NCI-H2196 treated with DMSO at 0.1 percent for 48 hours (cell line): ENCODE data around the gene MTAP.

Experiments used
- DNase-seq: peaks from one replicate; lab custom pipeline; 2025; ENCODE audit not compliant: unreplicated experiment; lab: John Stamatoyannopoulos, UW

MTAP gene

DNA sequence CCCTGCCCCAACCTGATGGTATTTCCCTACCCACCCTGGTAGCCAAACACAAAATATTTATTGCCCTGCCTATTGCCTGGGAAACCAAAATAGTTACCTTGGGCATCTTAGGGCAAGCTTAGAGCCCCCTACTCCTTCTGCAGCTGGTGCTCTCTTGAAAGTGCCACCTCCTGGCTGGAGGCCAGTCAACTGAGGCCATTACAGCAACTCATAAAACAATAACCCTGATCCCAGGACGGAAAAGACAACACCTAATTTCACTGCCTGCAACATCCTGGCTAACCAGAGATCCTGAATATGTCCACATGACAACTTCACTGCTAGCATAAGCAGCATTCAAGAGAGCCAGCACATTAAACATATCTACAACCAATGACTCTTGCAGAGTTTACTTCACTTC is 38.7 kb downstream of the MTAP start:
- no peak for DNase-seq

DNA sequence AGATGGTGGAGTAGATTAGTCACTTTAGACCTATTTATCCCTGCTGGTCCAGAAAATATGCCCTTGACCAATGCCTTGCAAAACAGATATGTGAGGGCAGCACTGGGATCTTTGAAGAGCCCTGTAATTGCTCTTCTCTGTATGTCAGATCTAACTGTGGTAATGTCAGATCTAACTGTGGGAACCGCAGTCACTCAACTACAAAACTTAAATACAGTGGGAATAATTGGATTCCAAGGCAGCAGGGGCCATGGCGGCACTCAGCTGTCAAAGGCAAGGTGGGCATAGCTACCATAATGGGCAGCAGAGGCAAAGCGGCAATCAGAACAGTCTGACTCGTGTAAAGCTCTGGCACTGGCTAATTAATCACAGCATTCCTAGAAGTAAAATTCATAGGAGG is 46.2 kb downstream of the MTAP start:
- DNase-seq: no peak

DNA sequence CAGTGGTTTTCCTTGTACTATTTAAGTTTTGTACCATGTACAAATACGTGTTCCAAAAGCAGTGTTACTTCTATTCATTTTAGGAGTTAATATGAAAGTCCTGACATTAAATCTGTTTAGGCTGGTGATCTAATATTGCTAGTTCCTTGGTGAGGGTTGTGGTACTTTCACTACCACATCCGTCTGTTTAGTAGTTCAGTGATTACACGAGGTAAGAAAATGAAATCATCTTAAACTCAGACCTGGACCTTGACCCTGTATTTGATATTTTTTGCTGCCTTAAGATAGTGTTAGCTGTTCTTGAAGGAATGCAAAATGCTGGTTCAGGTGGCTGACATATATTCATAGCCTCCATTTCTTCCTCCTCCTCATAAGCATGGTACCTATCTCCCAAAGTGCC is 50.3 kb downstream of the MTAP start:
- no peak for DNase-seq

DNA sequence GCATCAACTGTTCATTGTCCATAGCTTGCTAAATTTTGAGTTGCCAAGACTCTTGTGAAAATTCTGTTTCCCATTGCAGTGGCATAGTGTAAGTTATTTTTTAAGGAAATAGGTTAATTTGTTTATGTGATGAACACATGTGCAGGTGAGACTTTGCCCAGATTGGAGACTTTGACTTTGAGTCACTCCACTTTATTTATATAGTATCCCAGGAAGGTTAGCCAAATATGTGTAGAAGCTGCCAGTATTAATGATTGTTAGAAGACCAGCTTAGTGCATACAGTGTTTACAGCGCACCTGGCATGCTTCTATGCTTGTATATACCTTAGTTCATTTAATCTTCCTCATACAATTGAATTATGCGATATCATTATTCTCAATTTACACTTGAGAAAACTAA is 51.0 kb downstream of the MTAP start:
- no peak for DNase-seq

DNA sequence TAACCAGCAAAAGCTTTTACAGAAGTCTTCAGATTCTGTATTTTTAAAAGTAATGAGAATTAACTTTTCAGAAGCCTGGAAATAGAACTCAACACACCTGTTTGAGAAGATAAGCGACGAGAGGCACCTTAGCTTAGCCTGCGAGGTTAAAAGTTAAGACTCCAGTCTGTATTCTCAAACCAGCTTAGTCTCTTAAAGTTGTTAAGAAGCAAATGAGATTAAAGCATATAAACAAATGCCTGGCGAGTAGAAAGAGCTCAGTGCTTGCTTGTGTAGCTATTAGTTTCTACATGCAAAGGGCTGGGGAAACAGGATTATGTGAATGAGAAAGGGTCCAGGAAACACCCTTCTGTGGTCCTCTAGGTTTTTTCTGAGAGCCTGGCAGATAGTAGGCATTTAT is 51.7 kb downstream of the MTAP start:
- no peak for DNase-seq

DNA sequence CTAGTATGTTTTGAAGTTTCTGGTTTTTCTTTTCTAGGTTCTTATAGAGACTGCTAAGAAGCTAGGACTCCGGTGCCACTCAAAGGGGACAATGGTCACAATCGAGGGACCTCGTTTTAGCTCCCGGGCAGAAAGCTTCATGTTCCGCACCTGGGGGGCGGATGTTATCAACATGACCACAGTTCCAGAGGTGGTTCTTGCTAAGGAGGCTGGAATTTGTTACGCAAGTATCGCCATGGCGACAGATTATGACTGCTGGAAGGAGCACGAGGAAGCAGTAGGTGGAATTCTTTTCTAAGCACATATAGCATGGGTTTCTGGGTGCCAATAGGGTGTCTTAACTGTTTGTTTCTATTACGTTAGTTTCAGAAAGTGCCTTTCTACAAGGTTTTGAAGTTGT is 52.2 kb downstream of the MTAP start:
- DNase-seq: no peak

DNA sequence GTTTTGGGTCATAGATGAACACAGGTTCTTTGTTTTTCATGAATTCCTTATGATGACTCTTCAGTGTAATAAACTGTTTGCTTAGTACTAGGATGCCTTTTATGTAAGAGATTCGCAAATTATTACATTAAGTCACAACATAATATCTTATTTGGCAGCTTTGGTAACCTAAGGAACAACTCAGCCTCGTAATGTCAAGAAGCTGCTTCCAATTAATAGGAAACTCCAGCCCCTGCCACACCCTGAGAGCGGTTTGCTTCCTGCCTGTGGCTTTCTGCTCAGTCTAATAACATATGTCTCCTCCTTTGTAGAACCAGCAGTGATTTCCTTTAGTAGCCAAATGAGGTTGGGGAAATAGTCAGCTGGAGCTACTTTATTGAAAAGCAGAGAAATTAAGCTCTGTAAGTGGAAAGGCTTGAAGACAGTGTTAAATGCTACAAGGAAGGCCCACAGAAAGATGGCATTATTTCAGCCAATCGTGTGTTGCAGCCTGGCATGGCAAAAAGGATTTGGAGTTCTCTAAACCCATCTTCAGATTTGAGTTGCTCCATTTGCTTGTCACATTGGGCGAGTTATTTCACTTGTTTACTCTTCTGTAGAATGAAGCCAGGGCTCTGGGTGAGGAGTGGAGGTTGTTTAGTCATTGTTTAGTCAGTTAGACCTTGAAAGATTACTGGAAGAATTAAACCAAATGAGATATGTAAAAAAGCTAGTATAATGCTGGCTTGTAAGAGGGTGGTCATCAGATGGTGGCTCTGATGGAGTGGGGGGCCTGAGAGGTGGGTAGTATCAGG is 54.1 kb downstream of the MTAP start:
- no peak for DNase-seq

DNA sequence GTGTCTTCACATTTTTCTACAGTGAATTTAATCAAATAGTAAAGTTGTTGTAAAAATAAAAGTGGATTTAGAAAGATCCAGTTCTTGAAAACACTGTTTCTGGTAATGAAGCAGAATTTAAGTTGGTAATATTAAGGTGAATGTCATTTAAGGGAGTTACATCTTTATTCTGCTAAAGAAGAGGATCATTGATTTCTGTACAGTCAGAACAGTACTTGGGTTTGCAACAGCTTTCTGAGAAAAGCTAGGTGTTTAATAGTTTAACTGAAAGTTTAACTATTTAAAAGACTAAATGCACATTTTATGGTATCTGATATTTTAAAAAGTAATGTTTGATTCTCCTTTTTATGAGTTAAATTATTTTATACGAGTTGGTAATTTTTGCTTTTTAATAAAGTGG is 60.4 kb downstream of the MTAP start:
- DNase-seq: no peak

DNA sequence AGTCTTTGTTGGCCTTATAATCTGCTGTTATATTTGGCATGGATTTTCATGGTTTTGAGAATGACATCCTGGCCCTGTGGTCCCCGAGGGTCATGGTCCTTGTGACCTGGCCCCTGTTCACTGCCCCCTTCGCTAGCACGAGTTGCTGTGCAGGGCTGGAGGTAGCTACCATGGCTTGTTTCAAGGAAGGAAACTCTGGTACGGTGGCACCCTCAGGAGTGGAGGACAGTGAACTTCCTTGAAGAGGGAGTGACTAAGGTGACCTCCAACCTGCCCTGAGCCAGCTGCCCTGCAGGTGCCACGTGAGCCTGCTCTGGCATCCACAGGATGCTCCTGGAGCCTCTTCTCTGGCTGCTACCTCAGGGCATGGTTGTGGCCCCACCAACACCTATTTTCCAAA is 62.1 kb downstream of the MTAP start:
- DNase-seq: no peak

DNA sequence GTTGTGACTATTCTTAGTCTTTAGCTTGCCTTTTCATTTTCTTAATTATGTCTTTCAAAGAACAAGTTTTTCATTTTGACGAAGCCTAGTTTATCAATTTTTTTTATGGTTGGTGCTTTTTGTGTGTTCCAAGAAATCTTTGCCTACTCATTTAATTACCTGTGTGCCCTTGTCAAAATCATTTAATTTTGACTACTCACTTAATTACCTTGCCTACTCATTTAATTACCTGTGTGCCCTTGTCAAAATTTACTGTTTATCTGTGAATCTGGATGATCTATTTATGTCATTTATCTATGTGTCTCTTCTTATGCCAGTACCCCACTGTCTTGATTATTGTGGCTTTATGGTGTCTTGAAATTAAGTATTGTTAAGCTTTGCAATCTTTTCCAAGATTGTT is 63.9 kb downstream of the MTAP start:
- DNase-seq: no peak

DNA sequence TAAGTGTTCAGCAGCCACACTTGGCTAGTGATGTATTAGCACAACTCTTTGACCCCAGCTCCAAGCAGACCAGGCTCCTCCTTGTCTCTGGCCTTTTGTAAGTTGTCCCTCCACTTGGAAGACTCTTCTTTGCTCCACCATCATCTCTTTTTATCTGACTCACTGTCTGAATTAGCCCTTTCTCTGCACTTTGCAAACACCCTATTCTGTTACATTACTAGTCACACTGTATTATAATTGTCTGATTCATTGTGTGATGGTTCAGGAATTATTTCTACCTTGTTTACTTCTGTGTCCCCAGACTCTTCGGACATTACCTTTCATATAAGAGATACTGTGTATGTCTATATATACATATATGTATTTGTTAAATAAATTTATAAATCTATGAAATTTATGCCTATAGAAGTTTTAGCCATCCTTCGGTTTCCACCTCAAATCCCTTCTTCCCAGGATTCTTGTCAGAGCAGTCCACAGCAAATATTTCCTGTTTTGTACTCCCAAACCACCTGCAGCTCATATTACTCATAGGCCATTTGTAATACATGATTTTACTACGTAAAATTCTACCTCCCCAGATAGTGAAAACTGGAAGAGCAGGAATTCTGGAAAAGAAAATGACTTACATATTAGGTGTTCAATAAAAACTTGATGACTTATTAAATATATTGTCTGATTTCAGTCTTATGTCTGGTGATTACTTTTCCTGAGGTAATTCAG is 69.0 kb downstream of the MTAP start:
- DNase-seq: no peak

DNA sequence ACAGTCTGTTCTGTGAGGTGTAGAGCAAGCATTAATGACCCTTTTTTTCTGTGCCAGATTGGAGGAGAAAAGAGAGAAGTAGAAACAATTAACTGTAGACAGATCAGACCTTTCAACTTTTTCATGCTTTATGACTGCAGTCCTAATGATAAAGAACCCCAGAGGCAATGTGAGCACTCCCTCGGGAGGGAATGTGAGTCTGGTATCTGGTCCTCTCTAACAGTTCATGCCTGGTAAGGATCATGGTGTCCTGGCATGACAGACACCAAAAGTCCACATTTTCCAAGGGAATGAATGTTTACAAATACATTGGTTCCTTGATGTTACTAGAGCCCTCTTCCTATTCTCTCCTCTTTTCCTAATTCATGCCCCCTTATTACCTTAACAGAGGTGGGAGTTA is 70.3 kb downstream of the MTAP start:
- DNase-seq: no peak

DNA sequence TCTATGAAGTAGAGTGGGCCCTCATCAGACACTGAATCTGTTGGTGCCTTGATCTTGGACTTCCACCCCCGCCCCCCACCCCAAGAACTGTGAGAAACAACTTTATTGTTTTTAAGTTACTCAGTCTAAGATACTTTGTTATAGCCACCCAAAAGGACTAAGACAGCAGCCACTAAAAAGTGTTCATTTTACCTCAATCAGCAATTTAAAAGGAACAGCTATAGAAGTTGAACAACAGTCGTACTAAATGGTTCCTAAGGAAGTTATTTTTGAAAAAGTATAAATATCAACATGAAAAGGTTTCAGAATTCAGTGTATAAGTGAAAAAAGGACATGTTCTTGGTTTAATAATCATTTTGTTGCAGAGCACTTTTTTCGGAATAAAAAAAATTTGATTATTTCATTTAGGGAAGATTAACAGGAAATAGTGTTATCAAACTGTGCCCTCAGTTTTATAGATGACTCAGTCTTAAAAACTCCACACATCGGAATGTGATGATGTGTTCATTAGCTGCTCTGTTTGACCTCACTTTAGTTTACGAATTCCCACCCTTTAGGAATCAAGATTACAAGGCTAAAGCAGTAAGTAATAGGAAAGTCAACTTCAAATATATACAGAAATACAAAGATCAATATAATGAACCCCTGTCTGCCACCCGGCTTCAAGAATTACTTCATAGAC is 71.2 kb downstream of the MTAP start:
- DNase-seq: no peak

DNA sequence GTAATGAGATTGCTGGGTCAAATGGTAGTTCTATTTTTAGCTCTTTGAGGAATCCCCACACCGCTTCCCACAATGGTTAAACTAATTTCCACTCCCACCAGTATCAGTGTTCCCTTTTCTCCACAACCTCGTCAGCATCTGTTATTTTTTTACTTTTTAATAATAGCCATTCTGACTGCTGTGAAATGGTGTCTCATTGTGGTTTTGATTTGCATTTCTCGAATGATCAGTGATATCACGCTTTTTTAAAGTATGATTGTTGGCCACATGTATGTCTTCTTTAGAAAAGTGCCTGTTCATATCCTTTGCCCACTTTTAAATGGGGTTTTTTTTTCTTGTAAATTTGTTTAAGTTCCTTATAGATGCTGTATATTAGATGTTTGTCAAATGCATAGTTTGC is 73.5 kb downstream of the MTAP start:
- DNase-seq: no peak

DNA sequence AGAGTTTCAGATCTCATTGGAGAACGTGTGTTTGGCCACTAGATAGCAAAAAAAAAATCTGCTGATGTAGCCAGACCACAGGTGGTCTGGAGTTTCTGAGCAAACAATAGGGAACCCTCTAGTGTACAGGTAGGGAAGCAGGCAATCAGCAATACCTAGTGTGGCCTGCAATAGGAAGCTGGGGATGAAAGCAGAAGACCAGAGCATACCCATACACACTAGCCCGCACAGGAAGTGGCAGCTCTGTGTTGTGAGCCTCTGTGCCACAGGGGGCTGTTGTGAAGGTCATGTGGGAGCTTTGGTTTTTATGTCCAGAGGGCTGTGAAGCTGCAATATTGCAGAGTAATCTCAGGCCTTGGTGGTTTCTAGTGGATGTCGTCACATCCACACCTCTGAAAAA is 81.2 kb downstream of the MTAP start:
- DNase-seq: no peak

DNA sequence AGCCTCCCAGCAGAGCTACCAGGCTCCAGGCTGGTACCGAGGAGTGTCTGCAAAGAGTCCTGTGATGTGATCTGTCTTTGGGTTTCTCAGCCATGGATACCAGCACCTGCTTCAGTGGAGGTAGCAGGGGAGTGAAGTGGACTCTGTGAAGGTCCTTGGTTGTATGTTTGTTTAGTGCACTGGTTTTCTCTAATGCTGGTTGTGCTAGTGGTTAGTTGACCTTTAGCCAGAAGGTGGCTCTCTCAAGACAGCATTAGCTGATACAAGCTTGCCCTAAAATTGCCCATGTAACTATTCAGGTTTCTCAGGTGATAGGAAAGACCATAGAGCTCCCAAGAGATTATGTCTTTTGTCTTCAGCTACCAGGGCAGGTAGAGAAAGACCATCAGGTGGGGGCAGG is 87.2 kb downstream of the MTAP start:
- no peak for DNase-seq

DNA sequence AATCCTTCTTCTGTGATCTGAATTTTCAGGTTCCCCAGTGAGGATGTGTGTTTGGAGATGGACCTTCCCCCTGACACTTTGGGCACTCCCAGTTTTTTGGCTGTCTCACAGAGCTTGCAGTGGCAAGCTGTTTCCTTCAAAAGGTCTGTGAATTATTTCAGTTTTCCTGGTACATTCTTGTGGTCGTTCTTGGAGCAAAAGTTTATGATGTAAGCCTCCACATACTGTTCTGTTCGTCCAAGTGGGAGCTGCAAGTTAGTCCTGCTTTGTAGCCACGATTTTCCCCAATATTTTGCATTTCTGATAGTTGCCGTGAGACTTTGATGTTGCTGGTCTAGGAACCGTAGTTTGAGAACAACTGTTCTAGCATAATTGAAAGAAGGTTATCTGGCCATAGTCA is 88.3 kb downstream of the MTAP start:
- no peak for DNase-seq

DNA sequence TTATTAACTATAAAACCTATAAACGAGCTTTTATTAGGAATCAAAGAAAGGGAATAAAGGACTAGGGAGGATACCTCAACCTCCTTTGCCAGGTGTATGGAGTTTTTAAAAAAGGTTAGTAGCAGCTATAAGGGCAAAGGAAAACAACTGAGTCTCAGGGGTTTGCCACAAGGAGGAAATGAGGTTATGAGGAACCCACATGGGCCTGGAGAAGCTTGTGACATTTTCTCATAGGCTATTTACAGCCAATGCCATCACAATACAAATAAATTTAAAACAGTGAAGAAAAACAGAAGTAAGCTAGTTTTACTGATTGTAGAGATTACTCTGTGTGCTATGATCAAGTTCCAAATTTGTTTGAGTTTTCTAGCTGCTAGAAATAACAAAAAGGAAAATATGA is 99.1 kb downstream of the MTAP start:
- DNase-seq: no peak

DNA sequence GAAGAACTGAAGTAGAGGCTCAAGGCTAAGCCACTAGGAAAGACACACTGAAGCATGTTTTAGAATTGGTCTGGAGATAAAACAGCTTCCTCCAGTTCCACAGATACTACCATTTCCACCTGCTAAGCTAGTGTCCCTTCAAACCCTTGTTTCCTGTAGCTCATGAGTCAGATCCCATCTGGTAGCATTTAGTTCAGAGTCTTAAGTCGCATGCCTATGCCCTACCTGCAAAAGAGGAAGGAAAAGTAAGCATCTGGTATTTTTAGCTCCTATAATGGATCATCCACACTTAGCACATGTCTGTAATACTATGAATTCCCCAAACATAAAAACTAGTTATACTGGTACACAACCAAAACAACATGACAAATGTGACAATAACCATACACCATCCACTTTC is 99.7 kb downstream of the MTAP start:
- no peak for DNase-seq

DNA sequence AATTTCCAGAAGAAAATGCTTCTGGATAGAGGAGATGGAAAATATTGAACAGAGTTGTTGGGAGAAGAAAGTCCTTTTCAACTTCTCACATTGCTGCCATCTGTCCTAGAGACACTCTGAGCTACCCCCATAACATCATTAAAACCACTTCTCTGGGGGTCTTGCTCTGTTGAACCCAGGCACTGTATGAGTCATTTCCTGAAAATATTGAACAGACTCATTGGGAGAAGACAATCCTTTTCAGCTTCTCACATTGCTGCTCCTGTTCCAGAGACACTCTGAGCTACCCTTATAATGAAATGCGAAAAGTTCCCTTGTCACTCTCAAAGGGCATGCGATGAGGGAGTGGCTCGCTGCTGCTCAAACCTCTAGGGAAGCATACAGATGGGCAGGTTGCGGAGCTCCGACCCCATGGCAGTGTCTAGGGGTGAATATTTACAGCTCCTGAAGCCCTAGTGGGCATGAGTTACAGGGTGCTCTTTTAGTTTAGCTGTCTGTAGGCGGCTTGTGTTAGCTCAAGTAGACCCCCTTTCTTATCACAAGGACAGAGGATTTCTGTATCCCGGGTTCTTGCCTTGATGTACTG is 101.0 kb downstream of the MTAP start:
- DNase-seq: no peak

DNA sequence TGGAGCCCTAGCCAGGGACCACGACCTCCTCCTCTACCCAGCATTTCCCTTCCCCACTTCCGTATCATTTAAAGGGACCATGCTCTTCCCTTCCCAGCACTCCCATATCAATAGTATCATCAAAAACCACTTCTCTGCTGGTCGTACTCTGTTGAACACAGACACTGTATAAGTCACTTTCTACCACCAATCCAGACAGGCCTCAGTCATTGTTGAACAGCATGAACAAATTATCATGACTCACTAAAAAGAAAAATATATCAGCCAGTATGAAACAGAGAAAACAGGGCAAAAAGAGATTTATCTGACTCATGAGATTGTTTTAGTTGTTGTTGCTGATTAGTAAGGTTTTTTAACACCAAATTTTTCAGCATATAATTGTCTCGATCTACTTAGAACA is 101.9 kb downstream of the MTAP start:
- DNase-seq: no peak

DNA sequence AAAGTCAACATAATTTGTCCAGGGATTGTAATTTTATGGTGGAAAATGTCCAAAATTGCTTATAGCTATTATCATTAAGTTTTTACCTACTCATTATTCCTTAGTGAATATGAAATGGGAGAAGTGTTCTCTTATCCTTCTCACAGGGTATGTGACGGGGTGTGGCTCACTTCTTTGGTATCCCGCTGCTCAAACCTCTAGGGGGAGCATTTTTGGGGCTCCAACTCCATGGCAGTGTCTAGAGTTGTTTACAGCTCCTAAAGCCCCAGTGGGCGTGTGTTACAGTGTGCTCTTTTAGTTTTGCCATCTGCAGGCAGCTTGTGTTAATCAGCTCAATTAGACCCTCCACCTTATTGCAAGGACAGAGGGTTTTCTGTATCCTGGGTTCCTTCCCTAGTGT is 102.3 kb downstream of the MTAP start:
- no peak for DNase-seq
